ENCODE measurements around the gene HOXA5. TPM values are rescaled to one million over a fixed set of nuclear protein-coding genes. Genes with fewer than 3 reads are reported as not detected.

The HOXA5 gene
- total RNA-seq, 1 experiment from 2014 or later, result 7.5 TPM

- peak; percentile 7 for ATAC-seq
- Histone ChIP-seq H3K27ac (ENCODE audit: low read length) (peak overlapping the region; percentile 84), H2AFZ (ENCODE audit: low read length) (peak overlapping the region; percentile 59), H3K4me1 (ENCODE audit: insufficient read depth, low read length) (peaks cover 29% of the 10 kb centered on the region), H4K20me1 (ENCODE audit: low read length) (no peaks in the 10 kb centered on the region), H3K9me3 (ENCODE audit: low read length) (no peaks in the 10 kb centered on the region), H3K4me2 (ENCODE audit: low read length) (peak overlapping the region; percentile 92), H3K4me3 (ENCODE audit: low read length) (peak overlapping the region; percentile 78), H3K9me2 (replicated peaks; ENCODE audit: low read length) (no peaks in the 10 kb centered on the region), H3K36me3 (ENCODE audit: low read depth, low read length) (peaks cover 6% of the 10 kb centered on the region; the same call in 1 of the 2 replicates), H3F3A (ENCODE audit: low read length, unreplicated experiment) (no peaks in the 10 kb centered on the region), H3K79me2 (ENCODE audit: low read length) (peaks cover 71% of the 10 kb centered on the region), H3K9ac (ENCODE audit: low read length) (peak overlapping the region; percentile 73), H3K27me3 (ENCODE audit: low read length) (no peaks in the 10 kb centered on the region)
- BruUV-seq (replicated peaks), result no TSS peak
- intact Hi-C loops (cut with micrococcal nuclease), result loop anchor here (1.0 to 2.0 kb wide), 7 partner anchors 15 to 295 kb away; partner anchors contain the start of genes HOXA9 and SKAP2
- TF ChIP-seq EZH2phosphoT487 (IDR thresholded peaks at IDR 0.05; ENCODE audit: borderline replicate concordance, low read length) (no peak), EZH2 (IDR thresholded peaks at IDR 0.05; ENCODE audit: low read length, unreplicated experiment) (no peak)
- TF ChIP-seq, protein P1, sequence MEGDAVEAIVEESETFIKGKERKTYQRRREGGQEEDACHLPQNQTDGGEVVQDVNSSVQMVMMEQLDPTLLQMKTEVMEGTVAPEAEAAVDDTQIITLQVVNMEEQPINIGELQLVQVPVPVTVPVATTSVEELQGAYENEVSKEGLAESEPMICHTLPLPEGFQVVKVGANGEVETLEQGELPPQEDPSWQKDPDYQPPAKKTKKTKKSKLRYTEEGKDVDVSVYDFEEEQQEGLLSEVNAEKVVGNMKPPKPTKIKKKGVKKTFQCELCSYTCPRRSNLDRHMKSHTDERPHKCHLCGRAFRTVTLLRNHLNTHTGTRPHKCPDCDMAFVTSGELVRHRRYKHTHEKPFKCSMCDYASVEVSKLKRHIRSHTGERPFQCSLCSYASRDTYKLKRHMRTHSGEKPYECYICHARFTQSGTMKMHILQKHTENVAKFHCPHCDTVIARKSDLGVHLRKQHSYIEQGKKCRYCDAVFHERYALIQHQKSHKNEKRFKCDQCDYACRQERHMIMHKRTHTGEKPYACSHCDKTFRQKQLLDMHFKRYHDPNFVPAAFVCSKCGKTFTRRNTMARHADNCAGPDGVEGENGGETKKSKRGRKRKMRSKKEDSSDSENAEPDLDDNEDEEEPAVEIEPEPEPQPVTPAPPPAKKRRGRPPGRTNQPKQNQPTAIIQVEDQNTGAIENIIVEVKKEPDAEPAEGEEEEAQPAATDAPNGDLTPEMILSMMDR (conservative IDR thresholded peaks at IDR 0.05; ENCODE audit: low read depth, low read length), result no peak
- ChIA-PET CTCF (interaction anchor here (0.6 to 1.4 kb wide), 2 partner anchors 11 to 256 kb away, joined by 4 to 17 read pairs; no protein-coding TSS in a partner anchor), POLR2A (ENCODE audit: unreplicated experiment) (interaction anchor here (0.5 to 1.4 kb wide), 2 partner anchors 16 to 30 kb away, joined by 4 to 6 read pairs; no protein-coding TSS in a partner anchor)
- peak; percentile 26 for DNase-seq
Observed at GRCh38 chr7:27149842-27150567, 6.5 kb upstream of the HOXA5 start.

GRCh38 chr7:27148756-27149641, 5.5 kb upstream of the HOXA5 start:
- Histone ChIP-seq H3K36me3 (ENCODE audit: low read depth, low read length) (peaks cover 13% of the 10 kb centered on the region; the same call in 1 of the 2 replicates), H3K4me1 (ENCODE audit: insufficient read depth, low read length) (peaks cover 29% of the 10 kb centered on the region), H3K4me2 (ENCODE audit: low read length) (peak overlapping the region; percentile 92), H3K9me2 (replicated peaks; ENCODE audit: low read length) (no peaks in the 10 kb centered on the region), H3K4me3 (ENCODE audit: low read length) (peak overlapping the region; percentile 78), H3K79me2 (ENCODE audit: low read length) (peaks cover 71% of the 10 kb centered on the region), H4K20me1 (ENCODE audit: low read length) (no peaks in the 10 kb centered on the region), H2AFZ (ENCODE audit: low read length) (peak overlapping the region; percentile 73), H3F3A (ENCODE audit: low read length, unreplicated experiment) (no peaks in the 10 kb centered on the region), H3K27ac (ENCODE audit: low read length) (peak overlapping the region; percentile 84), H3K9ac (ENCODE audit: low read length) (peak overlapping the region; percentile 73), H3K9me3 (ENCODE audit: low read length) (no peaks in the 10 kb centered on the region), H3K27me3 (ENCODE audit: low read length) (no peaks in the 10 kb centered on the region)
- no TSS peak for BruUV-seq (replicated peaks)
- intact Hi-C loops (cut with micrococcal nuclease), result loop anchor here (1.0 to 2.0 kb wide), 4 partner anchors 15 to 51 kb away; partner anchors contain the start of gene HOXA9
- ATAC-seq (peak; percentile 35), DNase-seq (peak; percentile 69)
- TF ChIP-seq EZH2 (IDR thresholded peaks at IDR 0.05; ENCODE audit: low read length, unreplicated experiment) (no peak), EZH2phosphoT487 (IDR thresholded peaks at IDR 0.05; ENCODE audit: borderline replicate concordance, low read length) (no peak)
- TF ChIP-seq, protein P1 (conservative IDR thresholded peaks at IDR 0.05; ENCODE audit: low read depth, low read length), result no peak
- CTCF ChIA-PET, result interaction anchor here (0.6 to 1.1 kb wide), 4 partner anchors 9 to 53 kb away, joined by 3 read pairs; partner anchors contain the start of genes HOXA1 and HOXA4
- POLR2A ChIA-PET (ENCODE audit: unreplicated experiment), result interaction anchor here (0.5 to 1.4 kb wide), 6 partner anchors 14 to 52 kb away, joined by 3 to 12 read pairs (median 4); no protein-coding TSS in a partner anchor

All from PC-3 (cell line).